Ramos (cell line): ENCODE data around the gene CEP170B.
"Not testable (repeated sequence)": the region's sequence is repeated elsewhere in the genome, so short reads cannot be mapped to it uniquely, and the experiment has no call there.

Experiments
- in situ Hi-C: fragments of 300-500 bp; cut with MboI; formaldehyde crosslinking; loops from one replicate; pipeline ENCODE4 v1.14.3; 2022; ENCODE audit warnings: low sequenced_read_pairs; ENCODE audit not compliant: unreplicated experiment

Gene CEP170B

DNA sequence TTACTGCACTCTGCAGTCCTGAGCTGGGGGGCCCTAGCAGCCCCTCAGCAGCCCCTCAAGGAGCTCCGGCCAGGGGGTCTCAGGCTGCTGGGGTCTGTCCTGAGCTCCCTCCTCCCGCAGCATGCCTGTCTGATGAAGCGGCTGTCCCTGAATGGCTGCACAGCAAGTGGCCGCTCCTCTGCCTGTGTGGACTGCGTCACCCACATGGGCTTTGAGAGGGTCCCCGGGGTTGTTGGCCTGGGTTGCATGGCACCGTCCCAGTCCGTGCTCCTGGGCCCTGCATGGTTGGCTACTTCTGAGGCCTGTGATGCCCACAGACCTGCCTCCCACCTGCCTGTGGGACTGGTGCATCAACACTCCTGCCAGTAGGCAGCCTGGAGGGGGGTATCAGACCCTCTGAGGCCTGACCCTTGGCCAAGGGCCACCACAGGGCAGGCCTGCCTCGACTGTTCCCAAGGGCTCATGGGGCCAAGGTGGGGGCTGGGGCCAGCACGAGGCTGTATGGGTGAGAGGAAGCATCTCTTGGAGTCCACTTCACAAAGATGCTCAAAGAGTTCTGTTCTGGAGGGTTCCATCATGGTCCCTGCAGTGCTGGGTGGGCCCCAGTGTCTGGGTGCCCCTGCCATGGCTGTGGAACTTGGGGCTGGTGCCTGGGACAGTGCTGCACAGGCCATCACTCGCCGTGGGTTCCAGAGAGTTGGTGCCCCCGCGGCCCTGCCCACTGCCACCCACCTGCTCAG is 12.2 kb downstream of the CEP170B start:
- in situ Hi-C loops, result no loop called here

DNA sequence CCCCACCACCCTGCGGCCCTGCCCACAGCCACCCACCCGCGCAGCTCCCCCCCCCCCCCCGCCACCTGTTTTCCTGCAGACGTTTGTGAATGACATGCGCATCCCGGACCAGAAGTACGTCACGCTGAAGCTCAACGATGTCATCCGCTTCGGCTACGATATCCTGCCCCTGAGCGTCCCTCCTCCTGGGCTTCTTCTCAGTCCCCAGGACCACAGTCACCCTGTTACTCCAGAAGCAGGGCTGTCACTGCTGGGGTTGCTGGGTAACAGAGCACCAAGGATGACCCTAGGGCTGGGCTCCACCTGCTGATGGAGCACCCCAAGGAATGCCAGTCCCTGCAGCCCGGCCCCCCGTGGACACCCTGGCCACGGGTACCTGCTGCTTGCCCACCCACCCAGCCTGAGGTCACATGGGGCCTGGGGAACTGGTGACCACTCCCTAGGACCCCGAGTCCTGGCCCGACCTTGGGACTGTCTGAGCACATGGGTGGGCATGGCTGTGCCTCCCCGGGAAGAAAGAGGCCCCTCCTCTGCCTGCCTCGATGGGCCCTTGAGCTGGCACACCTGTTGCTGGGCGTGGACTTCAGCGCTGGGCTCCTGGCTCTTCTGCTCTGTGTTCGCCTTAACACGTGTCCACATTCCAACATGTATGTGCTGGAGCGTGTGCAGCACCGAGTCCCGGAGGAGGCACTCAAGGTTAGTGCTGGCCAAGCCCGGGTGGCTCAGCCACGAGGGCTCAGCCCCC is 12.9 kb downstream of the CEP170B start:
- in situ Hi-C loops, result no loop called here

DNA sequence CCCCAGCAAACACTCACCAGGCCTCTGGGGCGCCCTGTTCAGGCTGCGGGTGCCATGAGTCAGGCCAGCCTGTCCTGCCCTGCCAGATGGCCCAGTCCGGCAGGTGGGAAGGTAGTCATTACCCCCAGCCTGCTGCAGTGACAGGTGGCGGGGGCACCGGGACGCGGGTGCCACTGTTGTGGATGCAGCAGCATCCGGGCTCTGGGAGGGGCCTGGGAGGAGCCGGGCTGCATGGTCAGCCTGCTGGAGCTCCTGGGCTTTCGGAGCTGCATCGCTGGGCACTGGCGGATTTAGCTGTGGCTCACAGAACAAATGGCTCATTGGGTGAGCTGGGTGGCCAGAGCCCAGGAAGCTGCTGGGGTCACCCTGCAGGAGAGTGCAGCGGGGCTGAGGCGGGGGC is 13.5 kb downstream of the CEP170B start:
- in situ Hi-C loops, result no loop called here

- in situ Hi-C loops, result no loop called here
These were observed 14.3 kb downstream of the CEP170B start for GRCh38 chr14:104879201-104879982.

DNA sequence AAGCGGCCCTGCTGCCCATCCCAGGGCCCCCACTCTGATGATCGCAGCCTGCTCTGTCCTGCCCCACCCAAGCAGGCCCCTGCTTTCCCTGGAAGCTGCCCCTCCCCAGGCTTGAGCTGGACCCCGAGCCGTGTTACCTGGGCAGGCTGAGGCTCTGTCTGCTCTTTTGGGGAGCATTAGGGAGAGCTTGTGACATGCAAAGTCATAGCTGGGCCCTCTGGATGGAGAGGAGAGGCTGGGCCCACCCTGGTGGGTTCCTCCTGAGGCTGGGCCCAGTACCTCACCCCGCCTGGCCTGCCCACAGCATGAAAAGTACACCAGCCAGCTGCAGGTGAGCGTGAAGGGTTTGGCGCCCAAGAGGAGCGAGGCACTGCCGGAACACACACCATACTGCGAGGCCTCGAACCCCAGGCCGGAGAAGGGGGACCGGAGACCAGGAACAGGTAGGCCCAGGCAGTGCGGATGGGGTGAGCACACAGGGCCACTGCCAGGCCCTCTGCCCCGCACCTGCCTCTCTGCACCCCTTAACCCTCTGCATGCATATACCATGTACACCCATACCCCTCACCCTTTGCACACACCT is 15.0 kb downstream of the CEP170B start:
- in situ Hi-C loops, result no loop called here

DNA sequence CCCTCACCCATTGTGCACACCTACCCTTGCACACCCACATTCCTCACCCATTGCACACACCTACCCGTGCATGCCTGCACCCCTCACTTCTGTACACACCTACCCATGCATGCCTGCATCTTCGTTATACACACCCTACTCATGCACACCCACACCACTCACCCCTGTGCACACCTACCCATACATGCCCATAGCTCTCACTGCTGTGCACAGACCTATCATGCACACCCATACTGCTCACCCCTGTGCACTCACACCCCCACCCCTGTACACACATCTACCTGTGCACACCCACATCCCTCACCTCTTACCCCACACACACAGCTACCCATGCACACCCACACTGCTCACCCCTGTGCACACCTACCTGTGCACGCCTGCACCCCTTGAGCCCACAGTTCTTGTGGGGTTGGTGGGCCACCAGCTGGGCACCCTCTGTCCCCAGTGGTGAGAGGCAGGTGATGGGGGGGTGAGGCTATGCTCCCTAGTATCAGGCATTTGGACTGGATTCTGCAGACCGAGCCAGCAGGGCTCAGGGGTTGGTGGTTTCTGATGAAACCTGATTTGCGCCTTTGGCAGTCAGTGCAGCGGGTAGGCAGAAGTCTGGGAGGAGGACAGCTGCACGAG is 15.6 kb downstream of the CEP170B start:
- in situ Hi-C loops, result no loop called here

GRCh38 chr14:104881369-104881979 is 16.4 kb downstream of the CEP170B start:
- in situ Hi-C loops, result no loop called here

DNA sequence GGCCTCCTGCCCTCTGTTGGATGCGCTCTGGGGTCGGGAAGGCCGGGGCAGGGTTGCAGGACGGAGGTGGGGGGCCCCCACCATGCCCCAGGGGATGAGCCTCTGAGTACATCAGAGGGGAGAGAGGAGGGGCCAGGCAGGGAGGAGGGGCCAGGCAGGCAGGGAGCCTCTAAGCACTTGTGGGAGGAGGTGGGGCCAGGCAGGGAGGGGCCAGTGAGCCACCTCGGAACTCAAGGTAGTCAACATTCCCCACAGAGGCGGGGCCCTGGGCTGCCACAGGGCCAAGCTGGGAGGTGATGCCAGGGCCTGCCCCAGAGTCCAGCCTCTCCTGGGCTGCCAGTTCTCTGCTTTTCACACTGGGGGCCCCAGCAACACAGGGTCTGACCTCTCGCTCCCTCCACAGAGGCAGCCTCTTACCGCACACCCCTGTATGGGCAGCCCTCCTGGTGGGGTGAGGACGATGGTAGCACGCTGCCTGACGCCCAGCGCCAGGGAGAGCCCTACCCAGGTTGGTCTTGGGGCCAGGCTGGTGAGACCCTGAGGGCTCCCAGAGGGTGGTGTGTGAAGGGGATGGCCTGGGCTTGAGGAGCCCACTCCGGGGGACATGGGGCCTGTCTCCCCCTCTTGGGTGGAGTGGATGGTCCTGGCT is 17.4 kb downstream of the CEP170B start:
- in situ Hi-C loops, result no loop called here

- in situ Hi-C loops, result no loop called here
These were observed 18.1 kb downstream of the CEP170B start for GRCh38 chr14:104882991-104883660.

- in situ Hi-C loops, result no loop called here
These were observed 18.8 kb downstream of the CEP170B start for GRCh38 chr14:104883681-104884361.

DNA sequence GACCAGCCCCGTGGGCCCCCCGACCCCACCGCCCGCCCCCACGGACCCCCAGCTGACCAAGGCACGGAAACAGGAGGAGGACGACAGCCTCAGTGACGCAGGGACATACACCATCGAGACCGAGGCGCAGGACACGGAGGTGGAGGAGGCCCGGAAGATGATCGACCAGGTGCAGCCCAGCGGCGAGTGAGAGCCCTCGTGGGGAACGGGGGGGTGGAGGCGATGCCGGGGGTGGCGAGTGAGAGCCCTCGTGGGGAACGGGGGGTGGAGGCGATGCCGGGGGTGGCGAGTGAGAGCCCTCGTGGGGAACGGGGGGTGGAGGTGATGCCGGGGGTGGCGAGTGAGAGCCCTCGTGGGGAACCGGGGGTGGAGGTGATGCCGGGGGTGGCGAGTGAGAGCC is 19.3 kb downstream of the CEP170B start:
- in situ Hi-C loops, result not testable (repeated sequence)

DNA sequence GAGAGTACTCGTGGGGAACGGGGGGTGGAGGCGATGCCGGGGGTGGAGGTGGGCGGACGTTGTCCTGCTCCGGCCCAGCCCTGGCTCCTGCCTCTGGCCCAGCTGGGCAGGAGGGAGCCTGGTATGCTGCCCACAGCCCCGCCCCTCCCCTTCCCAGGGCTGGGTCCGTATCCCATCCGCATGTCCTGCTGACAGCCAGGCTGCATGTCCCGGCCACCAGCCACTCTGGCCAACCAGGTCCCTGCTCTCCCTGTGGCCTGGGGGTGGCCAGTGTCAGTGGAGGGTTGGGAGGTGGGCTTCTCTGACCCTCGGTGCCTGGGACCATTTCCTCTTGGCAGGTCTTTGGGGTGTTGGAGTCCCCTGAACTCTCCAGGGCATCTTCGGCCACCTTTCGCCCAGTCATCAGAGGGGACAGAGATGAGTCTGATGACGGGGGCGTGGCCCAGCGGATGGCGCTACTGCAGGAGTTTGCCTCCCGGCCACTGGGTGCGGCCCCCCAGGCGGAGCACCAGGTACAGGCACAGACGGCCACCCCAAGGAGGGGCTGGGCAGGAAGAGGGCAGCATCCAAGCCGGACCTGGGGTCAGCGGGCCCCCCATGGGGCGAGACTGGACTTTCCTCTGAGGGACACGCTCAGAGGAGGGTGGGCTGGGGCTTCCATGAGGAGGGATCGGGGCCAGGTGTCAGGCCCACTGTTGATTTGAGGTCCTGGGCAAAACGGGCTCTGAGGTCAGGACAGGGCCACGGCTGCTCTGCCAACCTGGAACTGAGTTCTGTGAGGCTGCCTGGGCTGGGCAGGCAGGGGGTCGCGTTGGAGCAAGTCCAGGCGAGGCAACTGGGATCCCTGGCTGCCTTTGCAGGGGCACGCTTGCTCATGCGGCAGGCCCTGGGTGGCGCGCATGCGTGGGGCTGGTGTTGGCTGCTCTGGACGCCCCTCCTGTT is 20.2 kb downstream of the CEP170B start:
- in situ Hi-C loops, result no loop called here

DNA sequence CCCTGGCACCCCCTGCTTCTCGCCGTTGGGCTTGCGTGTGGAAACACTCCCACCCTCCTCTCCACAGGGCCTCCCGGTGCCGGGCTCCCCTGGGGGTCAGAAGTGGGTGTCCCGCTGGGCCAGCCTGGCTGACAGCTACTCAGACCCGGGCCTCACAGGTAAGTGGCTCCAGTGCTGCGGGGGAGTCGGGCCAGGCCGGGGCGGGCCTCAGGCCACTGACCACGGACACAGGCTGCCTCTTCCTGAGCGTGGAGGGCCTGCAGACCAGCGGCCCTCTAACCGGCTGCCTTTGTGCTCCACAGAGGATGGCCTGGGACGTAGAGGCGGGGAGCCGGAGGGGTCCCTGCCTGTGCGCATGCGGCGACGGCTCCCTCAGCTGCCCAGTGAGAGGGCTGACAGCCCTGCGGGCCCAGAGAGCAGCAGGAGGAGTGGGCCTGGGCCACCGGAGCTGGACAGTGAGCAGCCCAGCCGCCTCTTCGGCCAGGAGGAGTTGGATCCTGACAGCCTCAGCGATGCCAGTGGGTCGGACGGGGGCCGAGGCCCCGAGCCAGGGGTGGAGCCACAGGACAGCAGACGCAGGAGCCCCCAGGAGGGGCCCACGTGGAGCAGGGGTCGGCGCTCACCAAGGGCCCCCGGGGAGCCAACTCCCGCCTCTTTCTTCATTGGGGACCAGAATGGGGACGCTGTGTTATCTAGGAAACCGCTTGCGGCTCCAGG is 21.1 kb downstream of the CEP170B start:
- in situ Hi-C loops, result no loop called here

GRCh38 chr14:104886690-104887622 is 21.9 kb downstream of the CEP170B start:
- in situ Hi-C loops, result no loop called here

DNA sequence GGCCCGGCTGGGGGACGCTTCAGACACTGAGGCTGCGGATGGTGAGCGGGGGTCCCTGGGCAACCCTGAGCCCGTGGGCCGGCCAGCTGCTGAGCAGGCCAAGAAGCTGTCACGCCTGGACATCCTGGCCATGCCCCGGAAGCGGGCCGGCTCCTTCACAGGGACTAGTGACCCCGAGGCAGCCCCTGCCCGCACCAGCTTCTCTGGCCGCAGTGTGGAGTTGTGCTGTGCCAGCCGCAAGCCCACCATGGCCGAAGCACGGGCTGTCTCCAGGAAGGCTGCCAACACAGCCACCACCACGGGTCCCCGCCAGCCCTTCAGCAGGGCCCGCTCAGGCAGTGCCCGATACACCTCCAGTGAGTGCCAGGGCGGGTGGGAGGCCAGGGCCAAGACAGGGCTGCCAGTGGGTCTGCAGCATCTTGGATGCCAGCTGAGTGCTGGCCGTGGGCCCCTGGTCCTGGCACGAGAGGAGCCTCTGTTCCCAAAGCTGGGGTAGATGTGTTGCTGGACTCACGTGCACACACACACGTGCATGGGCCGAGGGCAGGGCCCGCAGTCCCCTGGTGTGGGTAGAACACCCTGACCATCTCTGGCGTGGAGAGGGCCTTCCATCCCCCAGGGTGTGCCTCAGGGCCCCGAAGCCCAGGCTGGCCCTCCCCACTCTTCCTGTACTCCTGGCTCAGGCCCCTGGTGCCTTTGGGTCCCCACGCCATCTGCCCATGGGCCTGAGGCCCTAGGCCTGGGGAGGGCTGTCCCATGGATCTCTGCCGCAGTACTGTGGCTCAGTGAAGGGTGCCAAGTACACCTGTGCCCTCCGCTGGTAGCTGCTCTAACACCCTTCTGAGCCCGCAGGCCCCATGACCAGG is 22.8 kb downstream of the CEP170B start:
- in situ Hi-C loops, result no loop called here
